HepG2 (cell line): ENCODE results near the gene SLC50A1. TPM values are rescaled to one million over a fixed set of nuclear protein-coding genes. Genes with fewer than 3 reads are reported as not detected.

Experiments used
- ARHGAP35 ChIP-seq: sonication (generic); formaldehyde crosslinking; IDR thresholded peaks from 2 replicates; pipeline ENCODE4 v1.9.0; 2022; ENCODE audit warnings: mild to moderate bottlenecking, inconsistent platforms, moderate library complexity, missing genetic modification reagents, borderline replicate concordance
- ARID5B ChIP-seq: IDR thresholded peaks from 2 replicates; pipeline ENCODE4 v1.4.0; 2020; ENCODE audit warnings: mild to moderate bottlenecking, missing genetic modification reagents
- HDAC6 ChIP-seq: fragments of 200-600 bp; sonication (generic); IDR thresholded peaks from 2 replicates; pipeline ENCODE4 v1.7.0; 2017; ENCODE audit warnings: mild to moderate bottlenecking, antibody characterized with exemption, low read length, low read depth
- LRRFIP1 ChIP-seq: sonication (generic); formaldehyde crosslinking; conservative IDR thresholded peaks from 2 replicates; pipeline ENCODE4 v1.4.0; 2020; ENCODE audit warnings: missing genetic modification reagents
- MEIS1 ChIP-seq: sonication (generic); formaldehyde crosslinking; IDR thresholded peaks from 2 replicates; pipeline ENCODE4 v1.9.0; 2021; ENCODE audit warnings: mild to moderate bottlenecking, missing genetic modification reagents, moderate library complexity, borderline replicate concordance
- PAXIP1 ChIP-seq: sonication (generic); formaldehyde crosslinking; conservative IDR thresholded peaks from 2 replicates; pipeline ENCODE4 v1.4.0; 2020; ENCODE audit warnings: mild to moderate bottlenecking, missing genetic modification reagents, moderate library complexity
- RFX5 ChIP-seq: IDR thresholded peaks from 2 replicates; pipeline ENCODE4 v1.6.1; 2011; ENCODE audit warnings: low read depth, low read length, improper control_type of control experiment
- TBX2 ChIP-seq: sonication (generic); formaldehyde crosslinking; IDR thresholded peaks from 2 replicates; pipeline ENCODE4 v1.5.0; 2020; ENCODE audit warnings: missing genetic modification reagents, mild to moderate bottlenecking, borderline replicate concordance
- ZNF101 ChIP-seq: sonication (generic); formaldehyde crosslinking; IDR thresholded peaks from 2 replicates; pipeline ENCODE4 v1.4.0; 2020; ENCODE audit warnings: mild to moderate bottlenecking, low read depth, missing genetic modification reagents, borderline replicate concordance
- ZNF264 ChIP-seq: sonication (generic); formaldehyde crosslinking; IDR thresholded peaks from 2 replicates; pipeline ENCODE4 v1.4.0; 2020; ENCODE audit warnings: missing genetic modification reagents
- ZNF282 ChIP-seq: fragments of 450-650 bp; IDR thresholded peaks from 2 replicates; pipeline ENCODE4 v1.6.1; 2018; ENCODE audit not compliant: partially characterized antibody
- ZNF597 ChIP-seq: sonication (generic); formaldehyde crosslinking; IDR thresholded peaks from 2 replicates; pipeline ENCODE4 v1.5.0; 2020; ENCODE audit warnings: missing genetic modification reagents
- ZNF598 ChIP-seq: sonication (generic); formaldehyde crosslinking; IDR thresholded peaks from 2 replicates; pipeline ENCODE4 v1.5.1; 2020; ENCODE audit warnings: mild to moderate bottlenecking, missing genetic modification reagents, borderline replicate concordance
- ZSCAN9 ChIP-seq: IDR thresholded peaks from 2 replicates; pipeline ENCODE4 v1.6.1; 2016; ENCODE audit warnings: borderline replicate concordance
- polyA plus RNA-seq, 8 experiments: library from polyadenylated mRNA; depleted of rRNA in 3 of 8; stranded (reverse) in 7 of 8; unstranded in 1 of 8; fragments of >200 nt; fragmentation: Illumina TruSeq in 4 of 8; extraction: Trizol in 4 of 8; gene quantifications; 2 replicates each; pipeline versions ENCODE4 v1.2.1 to v1.2.3, GENCODE V29; 2011 to 2016; ENCODE audit warnings: low read depth in 4 of 8, missing spikeins in 1 of 8, mixed read lengths in 1 of 8; ENCODE audit not compliant: insufficient read depth in 1 of 8
- total RNA-seq, 5 experiments: library from RNA; depleted of rRNA; stranded (reverse); fragments of >200 nt; fragmentation: Illumina TruSeq; extraction: Trizol; gene quantifications; 2 replicates each; pipeline ENCODE4 v1.2.3, GENCODE V29; 2016; ENCODE audit warnings: low read depth in 1 of 5
- TF ChIP-seq, protein P1 (sequence below), 2 experiments: sonication (generic) in 1 of 2; formaldehyde crosslinking in 1 of 2; IDR thresholded peaks; 2 replicates each; pipeline versions ENCODE4 v1.4.0 to v1.6.1; 2018 to 2020; ENCODE audit warnings: missing genetic modification reagents in 2 of 2, borderline replicate concordance in 1 of 2, low read depth in 1 of 2, mild to moderate bottlenecking in 1 of 2, missing biosample characterization in 1 of 2

SLC50A1 gene
- total and polyA plus RNA-seq, 2 of the 13 experiments (the other 11 are each of a cell fraction or from before 2014, with no cell fraction given) = 22.5 to 46.8 TPM

- TF ChIP-seq MEIS1 (CRISPR knock-in tag) (peak; percentile 76; the same call in 1 of the 2 replicates), ZNF264 (CRISPR knock-in tag) (peak; percentile 62; the same call in 1 of the 2 replicates), PAXIP1 (CRISPR knock-in tag) (peak; percentile 49; the same call in 1 of the 2 replicates), RFX5 (no peak), ARID5B (no peak), TBX2 (CRISPR knock-in tag) (peak; percentile 60), LRRFIP1 (no peak), ZNF101 (0 out of 2 replicates have a peak, but pooled peaks have one; percentile 79), ZNF598 (CRISPR knock-in tag) (peak; percentile 96), ZSCAN9 (CRISPR knock-in tag) (no peak; the same call in 1 of the 2 replicates), ZNF282 (no peak), ZNF597 (CRISPR knock-in tag) (no peak), ARHGAP35 (CRISPR knock-in tag) (peak; percentile 73; the same call in 1 of the 2 replicates), HDAC6 (no peak)
- TF ChIP-seq, protein P1, sequence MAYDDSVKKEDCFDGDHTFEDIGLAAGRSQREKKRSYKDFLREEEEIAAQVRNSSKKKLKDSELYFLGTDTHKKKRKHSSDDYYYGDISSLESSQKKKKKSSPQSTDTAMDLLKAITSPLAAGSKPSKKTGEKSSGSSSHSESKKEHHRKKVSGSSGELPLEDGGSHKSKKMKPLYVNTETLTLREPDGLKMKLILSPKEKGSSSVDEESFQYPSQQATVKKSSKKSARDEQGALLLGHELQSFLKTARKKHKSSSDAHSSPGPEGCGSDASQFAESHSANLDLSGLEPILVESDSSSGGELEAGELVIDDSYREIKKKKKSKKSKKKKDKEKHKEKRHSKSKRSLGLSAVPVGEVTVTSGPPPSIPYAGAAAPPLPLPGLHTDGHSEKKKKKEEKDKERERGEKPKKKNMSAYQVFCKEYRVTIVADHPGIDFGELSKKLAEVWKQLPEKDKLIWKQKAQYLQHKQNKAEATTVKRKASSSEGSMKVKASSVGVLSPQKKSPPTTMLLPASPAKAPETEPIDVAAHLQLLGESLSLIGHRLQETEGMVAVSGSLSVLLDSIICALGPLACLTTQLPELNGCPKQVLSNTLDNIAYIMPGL (CRISPR knock-in tag; IDR thresholded peaks at IDR 0.05; ENCODE audit: borderline replicate concordance in 1 of 2, low read depth in 1 of 2) = peak; percentile 35 to 50; a peak in 2 of 4 replicates
Observed at GRCh38 chr1:155135415-155136028, at the start of gene SLC50A1 (continued).
